Pons (tissue), 1 donor: ENCODE data around the gene EPHA1.
A peak's percentile ranks its signal among the peaks of the same experiment; 100 is the strongest.
"Not testable (repeated sequence)": the region's sequence is repeated elsewhere in the genome, so short reads cannot be mapped to it uniquely, and the experiment has no call there.

ENCODE experiments used
- DNase-seq: peaks from one replicate; pipeline ENCODE4 v3.0.0-alpha.2; 2016; ENCODE audit warnings: low spot score

The EPHA1 gene

GRCh38 chr7:143429770-143430698 is 21.4 kb upstream of the EPHA1 start:
- no peak for DNase-seq

- DNase-seq, result no peak
These were observed 18.0 kb upstream of the EPHA1 start for GRCh38 chr7:143426479-143427142.

GRCh38 chr7:143424476-143424875 is 15.8 kb upstream of the EPHA1 start:
- DNase-seq, result not testable (repeated sequence)

DNA sequence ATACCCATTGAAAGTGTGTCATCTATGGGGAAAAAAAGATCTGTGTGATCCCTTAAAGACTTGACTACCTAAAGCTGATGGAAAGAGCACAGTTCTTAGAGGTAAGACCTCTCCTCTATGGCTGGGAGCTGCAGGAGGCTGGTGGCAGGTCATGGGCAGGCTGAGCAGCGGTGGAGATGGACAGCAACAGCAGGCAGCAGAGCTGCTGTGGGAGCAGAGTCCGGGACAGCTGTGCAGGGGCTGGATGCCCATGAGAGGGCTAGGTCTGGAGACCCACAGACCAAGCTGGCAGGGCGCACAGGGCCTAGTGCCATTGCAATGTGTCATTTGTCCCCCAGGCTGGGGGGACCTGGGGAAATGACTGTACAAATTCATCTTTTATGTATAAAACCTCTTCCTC is 13.4 kb upstream of the EPHA1 start:
- no peak for DNase-seq

DNA sequence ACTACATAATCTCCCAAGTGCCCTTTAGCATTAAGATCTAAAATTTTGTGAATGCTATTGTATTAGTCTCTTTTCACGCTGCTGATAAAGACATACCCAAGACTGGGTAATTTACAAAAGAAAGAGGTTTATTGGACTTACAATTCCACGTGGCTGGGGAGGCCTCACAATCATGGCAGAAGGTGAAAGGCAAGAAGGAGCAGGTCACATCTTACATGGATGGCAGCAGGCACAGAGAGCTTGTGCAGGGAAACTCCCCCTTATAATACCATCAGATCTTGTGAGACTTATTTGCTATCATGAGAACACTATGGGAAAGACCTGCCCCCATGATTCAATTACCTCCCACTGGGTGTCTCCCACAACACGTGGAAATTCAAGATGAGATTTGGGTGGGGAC is 12.0 kb upstream of the EPHA1 start:
- DNase-seq, result not testable (repeated sequence)

GRCh38 chr7:143419880-143420279 is 11.2 kb upstream of the EPHA1 start:
- no peak for DNase-seq

GRCh38 chr7:143418681-143419458 is 10.2 kb upstream of the EPHA1 start:
- DNase-seq, result no peak

- no peak for DNase-seq
These were observed 9.2 kb upstream of the EPHA1 start for GRCh38 chr7:143417734-143418383.

DNA sequence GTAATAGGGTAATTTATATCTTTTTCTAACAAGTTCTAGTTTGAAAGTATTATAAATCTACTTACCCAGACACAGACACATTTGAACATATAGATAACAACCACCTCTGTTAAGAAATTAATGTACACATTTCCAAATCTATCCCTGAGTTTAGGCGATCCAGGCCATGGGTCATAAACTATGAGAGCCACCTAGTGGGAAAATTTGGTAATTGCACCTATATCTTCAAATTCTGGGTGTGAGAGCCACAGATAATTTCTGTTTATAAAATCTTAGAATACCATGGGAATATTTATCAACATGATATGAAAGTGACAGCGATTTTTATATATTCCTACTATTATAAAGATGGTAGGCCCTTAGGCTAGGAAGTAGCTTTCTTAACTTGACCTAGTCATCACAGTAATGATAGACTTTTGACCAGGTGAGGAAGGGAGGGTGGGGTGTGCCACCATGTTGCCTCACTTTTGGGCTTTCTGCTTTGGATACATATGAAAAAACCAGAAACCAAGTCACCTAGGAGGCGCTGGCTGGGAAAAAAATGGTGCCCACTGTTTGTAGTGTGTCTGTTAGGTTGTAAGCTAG is 8.0 kb upstream of the EPHA1 start:
- peak; percentile 68 for DNase-seq

DNA sequence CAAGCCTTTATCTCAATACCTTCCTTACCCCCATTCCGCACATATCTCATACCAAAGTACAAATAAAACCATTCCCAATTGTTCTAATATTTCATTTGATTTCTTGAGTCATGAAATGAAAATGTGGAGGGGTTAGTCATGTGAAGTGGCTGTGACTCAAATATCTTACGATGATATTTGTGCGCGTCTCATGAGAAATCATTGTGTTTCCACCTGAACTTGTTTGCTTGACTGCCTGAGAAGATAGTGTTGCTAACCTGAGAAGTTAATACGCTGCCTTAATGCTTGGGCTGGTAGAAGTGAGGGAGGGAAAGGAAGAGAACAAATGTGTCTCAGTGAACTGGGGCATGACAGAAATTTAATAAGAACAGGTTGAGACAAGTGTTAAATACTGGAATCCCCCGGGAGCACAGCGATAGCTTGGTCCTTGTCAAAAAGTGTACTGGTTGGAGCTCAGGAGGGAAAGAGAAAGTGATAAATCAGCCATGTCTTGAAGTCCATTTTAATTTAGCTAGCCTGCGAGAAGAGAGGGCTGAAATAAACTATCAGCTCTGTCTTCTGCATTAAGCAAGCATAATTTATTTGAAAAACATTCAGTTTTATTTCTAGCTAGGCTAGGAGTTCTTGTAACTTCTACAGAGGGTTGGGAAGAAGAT is 7.2 kb upstream of the EPHA1 start:
- DNase-seq, result no peak

GRCh38 chr7:143415209-143415608 is 6.6 kb upstream of the EPHA1 start:
- DNase-seq, result not testable (repeated sequence)

DNA sequence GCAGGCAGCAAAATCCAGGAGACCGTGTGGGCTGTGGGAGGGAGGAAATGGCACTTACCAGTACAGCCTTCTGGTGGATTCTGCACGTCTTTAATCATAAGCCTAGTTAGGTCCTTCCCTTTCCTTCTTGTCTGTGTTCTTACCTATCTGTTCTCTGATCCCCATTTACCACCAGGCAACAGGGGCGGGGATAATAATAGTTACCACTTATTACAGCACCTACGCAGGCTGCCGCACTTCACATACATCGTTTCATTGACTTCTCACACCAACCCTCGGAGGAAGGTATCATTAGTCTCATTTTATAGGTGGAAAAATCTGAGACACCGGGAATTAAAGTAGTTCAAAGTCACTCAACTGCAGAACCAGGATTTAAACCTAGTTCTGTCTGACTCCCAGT is 4.5 kb upstream of the EPHA1 start:
- DNase-seq, result no peak

DNA sequence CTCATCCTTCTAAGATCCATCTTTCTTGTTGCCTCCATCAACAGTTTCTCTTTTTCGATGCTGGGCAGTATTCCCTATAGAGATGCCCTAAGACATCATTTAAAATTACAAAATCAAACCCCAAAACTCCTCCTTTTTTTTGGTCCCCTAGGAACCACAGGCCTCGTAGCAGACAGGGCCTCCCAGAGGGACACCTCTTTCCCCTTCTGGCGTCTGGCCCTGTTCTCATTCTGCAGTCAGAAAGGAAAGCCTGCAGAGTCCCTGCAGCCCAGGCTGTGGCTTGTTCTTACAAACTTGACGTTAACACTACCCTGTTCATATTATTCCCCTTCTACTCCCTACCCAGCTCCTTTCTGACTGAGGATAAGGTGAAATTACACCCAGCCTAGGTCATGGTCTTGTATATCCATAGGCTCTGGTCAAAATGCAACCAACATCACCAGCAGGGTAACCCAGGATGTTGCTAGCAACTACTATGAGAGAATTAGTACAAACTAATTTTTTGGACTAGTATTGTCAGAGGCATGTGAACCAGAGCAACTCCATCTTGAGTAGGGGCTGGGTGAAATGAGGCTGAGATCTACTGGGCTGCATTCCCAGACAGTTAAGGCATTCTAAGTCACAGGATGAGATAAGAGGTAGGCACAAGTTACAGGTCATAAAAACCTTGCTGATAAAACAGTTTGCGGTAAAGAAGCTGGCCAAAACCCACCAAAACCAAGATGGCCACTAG is 3.5 kb upstream of the EPHA1 start:
- DNase-seq, result no peak

DNA sequence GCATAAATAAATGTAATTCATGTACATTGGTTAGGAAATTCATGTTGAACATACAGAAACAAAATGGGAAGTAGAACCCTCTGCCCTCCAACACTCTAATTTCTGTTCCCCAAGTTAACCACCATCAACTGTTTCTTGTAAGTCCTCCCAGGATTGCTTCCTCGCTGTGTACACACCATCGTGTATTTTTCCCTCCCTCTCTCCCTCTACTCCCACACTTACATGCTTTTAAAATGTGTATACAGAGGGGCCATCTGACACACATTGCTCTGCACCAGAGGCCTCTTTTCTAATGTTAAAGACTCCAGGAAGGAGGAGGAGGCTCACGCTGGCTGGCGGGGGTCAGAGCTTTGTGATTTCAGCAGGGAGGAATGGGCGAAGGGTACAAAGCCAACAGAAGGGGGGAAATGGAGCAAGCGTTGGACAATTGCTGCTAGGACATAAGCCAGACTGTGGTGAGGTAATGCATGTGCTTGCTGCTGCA is 1.9 kb upstream of the EPHA1 start:
- peak; percentile 15 for DNase-seq

DNA sequence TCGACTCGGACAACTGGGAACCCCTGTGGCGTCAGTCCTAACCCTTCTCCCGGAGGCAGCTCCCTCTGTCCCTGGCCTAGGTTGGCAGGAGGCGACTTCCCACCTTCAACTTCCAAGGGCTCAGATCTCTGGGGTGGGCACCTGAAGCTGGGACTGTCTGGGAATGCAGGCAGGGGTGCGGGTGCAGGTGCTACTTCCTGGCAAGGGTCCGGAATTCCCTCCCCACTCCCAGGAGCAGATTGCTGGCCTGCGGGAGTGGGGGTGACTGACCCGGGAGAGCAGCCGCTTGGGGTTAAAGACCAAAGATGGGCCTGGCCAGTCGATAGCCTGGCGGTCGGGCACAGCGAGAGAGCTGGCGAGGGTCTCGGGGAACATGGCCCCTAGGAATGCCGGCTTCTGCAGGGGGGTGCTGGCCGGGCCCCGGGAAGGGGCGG is 387 bp downstream of the EPHA1 start:
- no peak for DNase-seq

- no peak for DNase-seq
These were observed 1.1 kb downstream of the EPHA1 start for GRCh38 chr7:143407287-143408251.

- no peak for DNase-seq
These were observed 2.7 kb downstream of the EPHA1 start for GRCh38 chr7:143406002-143406357.

DNA sequence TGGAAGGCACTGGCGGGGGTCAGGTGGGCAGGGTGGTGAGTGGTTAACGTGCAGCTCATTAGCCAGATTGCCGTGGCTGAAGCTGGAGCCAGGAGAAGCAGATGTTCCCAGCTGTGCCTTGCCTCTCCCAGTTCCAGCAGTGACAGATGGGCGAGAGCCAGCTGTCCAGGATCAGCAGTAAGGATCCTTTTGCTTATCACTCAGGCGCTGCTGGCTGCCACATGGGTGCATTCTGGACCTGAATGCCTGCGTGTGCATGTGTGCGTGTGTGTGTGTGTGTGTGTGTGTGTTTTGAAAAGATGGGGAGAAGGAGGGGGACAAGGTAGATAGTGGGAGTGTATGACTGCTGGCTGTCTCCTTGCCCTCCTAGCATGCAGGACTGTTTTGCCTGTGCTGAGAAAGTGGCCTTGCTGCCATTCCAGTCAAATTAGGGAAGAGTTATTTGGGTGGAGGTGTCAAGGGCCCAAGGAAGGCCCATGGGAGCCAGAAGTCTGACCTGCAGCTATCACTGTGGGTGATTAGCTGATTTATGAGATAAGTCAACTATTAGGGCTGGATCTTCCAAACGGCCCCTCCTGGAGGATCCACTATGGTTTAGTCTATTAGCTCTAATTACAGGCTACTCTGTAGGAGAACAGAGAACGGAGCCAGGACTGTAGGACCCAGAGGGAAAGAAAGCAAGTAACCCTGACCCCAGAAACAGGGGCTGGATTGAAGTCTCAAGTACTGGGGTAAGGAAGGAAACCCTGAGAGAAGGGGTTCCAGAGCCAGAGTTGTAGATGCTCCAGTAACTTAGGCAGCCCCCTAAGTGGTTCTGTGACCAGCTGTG is 3.3 kb downstream of the EPHA1 start:
- no peak for DNase-seq
